MM.1S (cell line): ENCODE measurements around the gene KCNH1.

Source experiments
- EZH2 ChIP-seq: fragments of 300-600 bp; sonication (generic); optimal IDR thresholded peaks from 2 replicates; pipeline ENCODE3; 2017; ENCODE audit warnings: low read depth, mild to moderate bottlenecking, antibody characterized with exemption, low read length, mixed read lengths
- EZH2phosphoT487 ChIP-seq: fragments of 300-600 bp; sonication (generic); IDR thresholded peaks from 2 replicates; pipeline ENCODE4 v1.6.1; 2018; ENCODE audit warnings: antibody characterized with exemption, low read length
- TF ChIP-seq, protein P1 (sequence below): fragments of 300-600 bp; sonication (generic); IDR thresholded peaks from 2 replicates; pipeline ENCODE4 v1.5.1; 2016; ENCODE audit warnings: antibody characterized with exemption, low read length, mixed read lengths

- TF ChIP-seq, protein P1, sequence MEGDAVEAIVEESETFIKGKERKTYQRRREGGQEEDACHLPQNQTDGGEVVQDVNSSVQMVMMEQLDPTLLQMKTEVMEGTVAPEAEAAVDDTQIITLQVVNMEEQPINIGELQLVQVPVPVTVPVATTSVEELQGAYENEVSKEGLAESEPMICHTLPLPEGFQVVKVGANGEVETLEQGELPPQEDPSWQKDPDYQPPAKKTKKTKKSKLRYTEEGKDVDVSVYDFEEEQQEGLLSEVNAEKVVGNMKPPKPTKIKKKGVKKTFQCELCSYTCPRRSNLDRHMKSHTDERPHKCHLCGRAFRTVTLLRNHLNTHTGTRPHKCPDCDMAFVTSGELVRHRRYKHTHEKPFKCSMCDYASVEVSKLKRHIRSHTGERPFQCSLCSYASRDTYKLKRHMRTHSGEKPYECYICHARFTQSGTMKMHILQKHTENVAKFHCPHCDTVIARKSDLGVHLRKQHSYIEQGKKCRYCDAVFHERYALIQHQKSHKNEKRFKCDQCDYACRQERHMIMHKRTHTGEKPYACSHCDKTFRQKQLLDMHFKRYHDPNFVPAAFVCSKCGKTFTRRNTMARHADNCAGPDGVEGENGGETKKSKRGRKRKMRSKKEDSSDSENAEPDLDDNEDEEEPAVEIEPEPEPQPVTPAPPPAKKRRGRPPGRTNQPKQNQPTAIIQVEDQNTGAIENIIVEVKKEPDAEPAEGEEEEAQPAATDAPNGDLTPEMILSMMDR = no peak
- TF ChIP-seq EZH2 = no peak
- no peak for TF ChIP-seq EZH2phosphoT487
Measured at GRCh38 chr1:210728437-210729149, 405.4 kb downstream of the KCNH1 start.
